HEK293T (cell line): ENCODE data around the gene CIDEA.

Source experiments
- BHLHE40 ChIP-seq: fragments of 450-650 bp; IDR thresholded peaks from 2 replicates; pipeline ENCODE4 v1.6.1; 2016; ENCODE audit warnings: mild to moderate bottlenecking, moderate library complexity, borderline replicate concordance
- CTBP1 ChIP-seq: fragments of 450-650 bp; IDR thresholded peaks from 2 replicates; pipeline ENCODE4 v1.6.1; 2016; ENCODE audit warnings: borderline replicate concordance
- FOXA1 ChIP-seq: fragments of 450-650 bp; IDR thresholded peaks from 2 replicates; pipeline ENCODE4 v1.6.1; 2016; ENCODE audit warnings: mild to moderate bottlenecking
- FOXM1 ChIP-seq: fragments of 450-650 bp; IDR thresholded peaks from 2 replicates; pipeline ENCODE4 v1.6.1; 2017; ENCODE audit warnings: mild to moderate bottlenecking, borderline replicate concordance
- HDGF ChIP-seq: fragments of 450-650 bp; IDR thresholded peaks from 2 replicates; pipeline ENCODE4 v1.6.1; 2017; ENCODE audit warnings: antibody characterized with exemption, borderline replicate concordance
- LEF1 ChIP-seq: fragments of 450-650 bp; IDR thresholded peaks from 2 replicates; pipeline ENCODE4 v1.6.1; 2017; ENCODE audit warnings: mild to moderate bottlenecking, borderline replicate concordance
- NFRKB ChIP-seq: fragments of 450-650 bp; IDR thresholded peaks from 2 replicates; pipeline ENCODE4 v1.6.1; 2016; ENCODE audit warnings: mild to moderate bottlenecking, moderate library complexity
- SP1 ChIP-seq: fragments of 450-650 bp; IDR thresholded peaks from 2 replicates; pipeline ENCODE4 v1.6.1; 2017
- SUZ12 ChIP-seq: fragments of 450-650 bp; IDR thresholded peaks from 2 replicates; pipeline ENCODE4 v1.6.1; 2016; ENCODE audit warnings: mild to moderate bottlenecking
- ZNF384 ChIP-seq: fragments of 450-650 bp; IDR thresholded peaks from 2 replicates; pipeline ENCODE4 v1.6.1; 2016

DNA sequence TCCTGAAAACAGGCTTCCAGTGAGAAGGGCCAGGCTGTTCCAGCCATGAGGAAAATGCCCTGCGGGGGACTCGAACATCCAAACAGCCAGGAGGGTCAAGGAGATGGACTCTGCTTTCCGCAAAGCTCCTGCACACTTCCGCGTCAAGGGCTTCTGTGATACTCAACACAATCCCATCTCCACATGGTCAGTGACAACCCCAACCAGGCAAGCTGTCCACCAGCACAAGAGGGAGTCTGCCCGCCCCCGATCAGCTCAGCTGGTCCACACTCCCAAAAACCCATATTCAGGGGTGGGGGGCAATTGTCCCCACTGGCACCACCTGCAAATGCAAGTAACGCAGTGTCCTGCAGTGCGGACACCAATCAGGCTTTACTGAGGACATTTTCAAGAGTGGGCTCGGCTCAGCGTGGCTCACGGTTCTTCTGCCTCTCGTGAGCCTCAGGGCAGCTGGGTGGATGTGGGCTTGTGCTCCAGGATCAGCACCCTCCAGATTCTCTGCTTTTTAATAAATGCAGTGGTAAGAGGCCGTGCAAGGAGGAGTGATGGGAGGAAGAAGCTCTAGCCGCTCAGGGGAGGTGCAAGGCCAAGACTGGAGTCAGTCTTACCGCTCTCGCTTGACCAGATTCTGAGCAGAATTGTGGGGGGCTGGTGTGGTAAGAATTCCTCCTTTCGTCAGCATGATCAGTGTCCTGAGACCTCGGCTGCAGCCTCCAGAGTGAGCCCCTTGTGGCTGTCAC is 19.5 kb upstream of the CIDEA start:
- TF ChIP-seq FOXM1 (no peak), CTBP1 (no peak), SP1 (no peak), LEF1 (no peak), BHLHE40 (no peak), FOXA1 (no peak), ZNF384 (no peak), HDGF (no peak), SUZ12 (no peak), NFRKB (no peak)
